Measurements from ENCODE around the gene SSR3. TPM values are rescaled to one million over a fixed set of nuclear protein-coding genes. Genes with fewer than 3 reads are reported as not detected.

Gene SSR3
- total and polyA plus RNA-seq, 2 of the 8 experiments (the other 6 are each of a cell fraction or from before 2014, with no cell fraction given), result 92.7 to 208 TPM

DNA sequence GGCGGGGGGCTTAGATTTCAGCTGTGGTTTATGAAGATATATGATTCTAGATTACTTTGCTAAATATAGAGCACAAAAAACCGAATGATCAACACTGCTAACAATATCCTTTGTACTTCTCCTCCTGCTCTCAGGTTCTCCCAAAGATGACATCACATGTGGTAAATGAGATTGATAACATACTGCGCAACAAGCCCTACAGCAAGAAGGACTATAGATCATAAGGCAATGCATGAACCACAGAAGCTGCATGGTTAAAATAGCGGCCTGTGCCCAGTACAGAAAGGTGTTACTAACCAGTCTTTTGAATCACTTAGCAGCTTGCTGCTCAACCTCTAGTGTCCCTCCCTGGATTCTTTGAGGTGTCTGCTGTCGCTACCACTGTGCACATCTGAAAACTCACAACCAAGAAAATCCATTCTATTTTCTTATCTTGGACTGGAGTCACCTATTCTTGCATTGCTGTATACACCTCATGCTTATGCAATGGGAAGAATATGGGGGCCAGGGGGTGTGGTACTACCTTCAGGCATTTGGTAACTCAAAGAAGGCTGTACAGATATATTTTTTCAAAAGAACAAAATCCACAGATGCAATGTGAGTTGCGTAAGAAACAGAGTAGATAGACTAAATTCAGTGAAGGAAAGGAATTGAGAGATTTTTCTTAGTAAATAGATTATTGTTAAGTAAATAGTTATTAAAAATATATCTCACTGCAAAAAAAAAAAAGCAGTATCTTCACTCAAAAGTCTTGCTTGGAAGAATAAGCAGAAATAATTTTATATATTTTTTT, 18.2 kb downstream of the SSR3 start (continued):
- no peak for TF ChIP-seq EP300 (IDR thresholded peaks at IDR 0.05; ENCODE audit: borderline replicate concordance in 1 of 2, low read depth in 2 of 2, low read length in 2 of 2)
- no peak for TF ChIP-seq HDAC6 (IDR thresholded peaks at IDR 0.05; ENCODE audit: low read depth, low read length)
- TF ChIP-seq POLR2AphosphoS5 (IDR thresholded peaks at IDR 0.05; ENCODE audit: low read depth, low read length), result no peak
- TF ChIP-seq BACH1 (IDR thresholded peaks at IDR 0.05; ENCODE audit: low read length), result no peak
- TF ChIP-seq RNF2 (IDR thresholded peaks at IDR 0.05; ENCODE audit: borderline replicate concordance, low read depth, low read length, missing control alignments, poor library complexity, severe bottlenecking), result no peak
